ENCODE results near the gene NOL3.

DNA sequence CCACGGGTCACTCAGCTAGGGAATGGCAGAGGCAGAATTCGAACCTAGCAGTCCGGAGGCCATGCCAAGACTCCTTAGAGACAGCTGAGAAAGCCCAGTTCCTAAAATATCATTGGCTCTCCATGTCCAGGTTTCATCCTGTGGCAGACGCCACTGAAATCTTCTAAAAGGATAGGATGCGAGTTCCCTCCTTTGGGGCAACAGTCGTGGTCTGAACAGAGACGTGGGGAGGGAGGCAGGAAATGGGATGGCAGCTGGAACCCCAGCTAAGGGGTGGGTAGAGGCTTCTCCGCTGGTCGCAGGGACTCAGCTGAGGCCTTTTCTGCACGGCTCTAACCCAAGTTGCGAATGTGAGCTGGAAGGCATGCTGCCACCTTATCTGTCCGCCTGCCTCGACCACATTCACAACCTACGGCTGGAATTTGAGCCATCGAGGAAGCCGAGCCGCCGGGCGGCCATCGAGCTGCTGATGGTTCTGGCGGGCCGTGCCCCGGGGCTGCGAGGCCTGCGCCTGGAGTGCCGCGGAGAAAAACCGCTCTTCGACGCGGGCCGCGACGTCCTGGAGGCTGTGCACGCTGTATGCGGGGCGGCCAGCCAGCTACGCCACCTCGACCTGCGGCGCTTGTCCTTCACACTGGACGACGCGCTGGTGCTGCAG lies 7.7 kb upstream of the NOL3 start:
- TF ChIP-seq, protein P1, sequence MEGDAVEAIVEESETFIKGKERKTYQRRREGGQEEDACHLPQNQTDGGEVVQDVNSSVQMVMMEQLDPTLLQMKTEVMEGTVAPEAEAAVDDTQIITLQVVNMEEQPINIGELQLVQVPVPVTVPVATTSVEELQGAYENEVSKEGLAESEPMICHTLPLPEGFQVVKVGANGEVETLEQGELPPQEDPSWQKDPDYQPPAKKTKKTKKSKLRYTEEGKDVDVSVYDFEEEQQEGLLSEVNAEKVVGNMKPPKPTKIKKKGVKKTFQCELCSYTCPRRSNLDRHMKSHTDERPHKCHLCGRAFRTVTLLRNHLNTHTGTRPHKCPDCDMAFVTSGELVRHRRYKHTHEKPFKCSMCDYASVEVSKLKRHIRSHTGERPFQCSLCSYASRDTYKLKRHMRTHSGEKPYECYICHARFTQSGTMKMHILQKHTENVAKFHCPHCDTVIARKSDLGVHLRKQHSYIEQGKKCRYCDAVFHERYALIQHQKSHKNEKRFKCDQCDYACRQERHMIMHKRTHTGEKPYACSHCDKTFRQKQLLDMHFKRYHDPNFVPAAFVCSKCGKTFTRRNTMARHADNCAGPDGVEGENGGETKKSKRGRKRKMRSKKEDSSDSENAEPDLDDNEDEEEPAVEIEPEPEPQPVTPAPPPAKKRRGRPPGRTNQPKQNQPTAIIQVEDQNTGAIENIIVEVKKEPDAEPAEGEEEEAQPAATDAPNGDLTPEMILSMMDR (IDR thresholded peaks at IDR 0.05): no peak
- TF ChIP-seq POLR2A (IDR thresholded peaks at IDR 0.05): no peak

Measured in right lobe of liver (tissue), 4 donors.